Common myeloid progenitor, CD34-positive (primary cell): Measurements from ENCODE around the gene CYRIA.
A peak's percentile ranks its signal among the peaks of the same experiment; 100 is the strongest.

Experiments
- CTCF ChIA-PET: fragments of 350-600 bp; sonication (Branson Sonifier 250); formaldehyde crosslinking; loops from one replicate; lab custom pipeline; 2021; ENCODE audit warnings: antibody characterized with exemption; lab: Charles Lee
- POLR2A ChIA-PET: fragments of 350-600 bp; sonication (Branson Sonifier 250); formaldehyde crosslinking; loops from one replicate; lab custom pipeline; 2021; ENCODE audit warnings: antibody characterized with exemption; lab: Charles Lee
- DNase-seq, 3 donors: peaks; one replicate each; pipeline versions ENCODE4 v3.0.0 to v3.0.0-alpha.2; 2013
- H3K27ac ChIP-seq, 2 experiments: 1 replicate in 1 of 2; 2 replicates in 1 of 2; pipeline ENCODE4 v1.7.0; 2013; ENCODE audit warnings: inconsistent platforms in 2 of 2, low read length in 2 of 2, mild to moderate bottlenecking in 2 of 2, low read depth in 1 of 2, moderate library complexity in 1 of 2; ENCODE audit not compliant: severe bottlenecking in 2 of 2, insufficient read depth in 1 of 2, poor library complexity in 1 of 2
- H3K27me3 ChIP-seq, 5 experiments: replicated peaks in 2 of 5; 1 replicate in 3 of 5; 2 replicates in 2 of 5; pipeline versions ENCODE4 v1.6.1 to v1.7.0; 2013; ENCODE audit warnings: low read length in 4 of 5, mild to moderate bottlenecking in 2 of 5, moderate library complexity in 2 of 5, inconsistent platforms in 1 of 5; ENCODE audit not compliant: insufficient read depth in 5 of 5, control insufficient read depth in 4 of 5
- H3K36me3 ChIP-seq, 4 experiments: 1 replicate in 2 of 4; 2 replicates in 2 of 4; pipeline versions ENCODE4 v1.6.1 to v1.7.0; 2013; ENCODE audit warnings: low read length in 3 of 4, control low read depth in 1 of 4, mild to moderate bottlenecking in 1 of 4; ENCODE audit not compliant: control insufficient read depth in 4 of 4, insufficient read depth in 4 of 4
- H3K4me1 ChIP-seq, 4 experiments: 1 replicate in 3 of 4; 2 replicates in 1 of 4; pipeline versions ENCODE4 v1.6.1 to v1.7.1; 2013; ENCODE audit warnings: low read length in 3 of 4, mild to moderate bottlenecking in 3 of 4, control low read depth in 1 of 4, inconsistent platforms in 1 of 4, moderate library complexity in 1 of 4; ENCODE audit not compliant: control insufficient read depth in 4 of 4, insufficient read depth in 4 of 4; ENCODE audit errors: control extremely low read depth in 1 of 4
- H3K4me3 ChIP-seq, 7 experiments: 1 replicate in 4 of 7; 2 replicates in 3 of 7; pipeline versions ENCODE4 v1.5.1 to v1.7.0; 2013; ENCODE audit warnings: mild to moderate bottlenecking in 7 of 7, low read length in 6 of 7, moderate library complexity in 6 of 7, inconsistent platforms in 2 of 7, low read depth in 2 of 7, control low read depth in 1 of 7; ENCODE audit not compliant: insufficient read depth in 4 of 7, control insufficient read depth in 1 of 7; ENCODE audit errors: extremely low read depth in 1 of 7
- H3K9me3 ChIP-seq, 5 experiments: 1 replicate in 4 of 5; 2 replicates in 1 of 5; pipeline versions ENCODE4 v1.6.1 to v1.7.1; 2013; ENCODE audit warnings: low read length in 4 of 5, mild to moderate bottlenecking in 2 of 5, inconsistent platforms in 1 of 5, low read depth in 1 of 5, moderate library complexity in 1 of 5; ENCODE audit not compliant: control insufficient read depth in 4 of 5, insufficient read depth in 2 of 5; ENCODE audit errors: control extremely low read depth in 1 of 5
- WGBS: methylation state at CpG from one replicate; pipeline ENCODE4 v1.1.5; 2013; ENCODE audit not compliant: insufficient coverage; 5-methylcytosine and 5-hydroxymethylcytosine counted together

Gene CYRIA

DNA sequence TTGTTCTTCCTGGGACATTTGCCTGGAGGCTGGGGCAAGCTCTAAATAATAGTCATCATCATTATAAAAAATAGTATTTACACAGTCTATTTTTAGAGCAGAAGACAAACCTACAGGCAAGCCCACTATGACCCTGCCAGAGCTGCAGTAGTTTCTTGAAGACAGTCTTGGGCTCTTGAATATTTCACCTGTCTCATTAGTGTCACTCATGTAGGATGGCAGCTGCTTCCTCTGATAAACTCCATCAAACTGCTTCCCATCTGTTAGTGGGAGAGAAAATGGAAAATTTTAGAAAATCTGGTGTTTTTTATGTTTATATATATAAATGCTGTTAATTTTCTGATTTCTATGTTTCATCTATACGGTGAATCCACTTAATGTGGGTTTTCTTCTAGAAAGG, 8.5 kb upstream of the CYRIA start:
- no peaks in the 10 kb centered on the region for H3K4me1 ChIP-seq
- H3K4me3 ChIP-seq: no peak overlapping the region
- no peak overlapping the region for H3K27ac ChIP-seq
- ChIA-PET POLR2A (no interaction called here), CTCF (no interaction called here)
- H3K9me3 ChIP-seq: peaks cover 0 to 12% (median 0%) of the 10 kb centered on the region in 5 experiments
- no peak for DNase-seq
- no CpG with 5 or more reads among the region's 1 CpG for WGBS
- no peaks in the 10 kb centered on the region for H3K27me3 ChIP-seq
- no peaks in the 10 kb centered on the region for H3K36me3 ChIP-seq

DNA sequence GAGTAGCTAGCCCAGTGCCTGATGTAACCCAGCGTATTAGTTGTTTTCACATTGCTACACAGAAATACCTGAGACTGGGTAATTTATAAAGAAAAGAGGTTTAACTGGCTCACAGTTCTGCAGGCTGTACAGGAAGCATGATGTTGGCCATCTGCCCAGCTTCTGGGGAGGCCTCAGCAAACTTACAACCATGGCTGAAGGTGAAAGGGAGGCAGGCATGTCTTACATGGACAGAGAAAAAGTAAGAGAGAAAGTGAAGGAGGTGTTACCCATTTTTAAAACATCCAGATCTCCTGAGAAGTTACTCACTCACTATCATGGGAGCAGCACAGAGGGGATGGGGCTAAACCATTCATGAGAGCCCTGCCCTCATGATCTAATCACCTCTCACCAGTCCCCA, 6.1 kb upstream of the CYRIA start:
- WGBS: 80% methylated on average over 1 of the region's 1 CpG

DNA sequence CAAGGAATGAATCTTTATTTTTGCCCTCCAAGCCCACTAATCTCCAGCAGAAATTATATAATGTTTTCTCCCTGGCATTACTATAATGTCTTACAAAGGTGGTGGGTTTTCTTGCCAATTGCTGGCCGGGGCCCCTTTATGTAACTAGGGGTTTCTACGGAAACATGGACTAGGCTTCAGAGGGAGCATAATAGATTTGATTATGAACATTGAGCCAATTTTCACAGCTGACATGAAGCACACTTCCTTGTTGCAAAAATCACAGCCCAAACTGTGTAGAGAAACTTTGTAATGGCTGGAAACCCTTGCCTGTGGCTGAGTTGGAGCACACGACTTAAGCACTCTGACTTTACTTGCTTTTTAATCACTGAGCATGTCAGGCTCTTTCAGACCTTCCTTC, 3.8 kb upstream of the CYRIA start:
- Histone ChIP-seq H3K9me3 (peaks cover 0 to 7% (median 0%) of the 10 kb centered on the region in 5 experiments), H3K36me3 (no peaks in the 10 kb centered on the region), H3K27me3 (peaks cover 0 to 4% (median 0%) of the 10 kb centered on the region in 5 experiments), H3K27ac (no peak overlapping the region), H3K4me3 (no peak overlapping the region), H3K4me1 (peaks cover 4 to 21% (median 20%) of the 10 kb centered on the region in 4 experiments)
- CTCF ChIA-PET: no interaction called here
- POLR2A ChIA-PET: no interaction called here
- DNase-seq: no peak
- WGBS: 100% methylated on average over 1 of the region's 3 CpGs

More for the DNA sequence above, 6.1 kb upstream of the CYRIA start:
- ChIA-PET POLR2A (no interaction called here), CTCF (interaction anchor here (1.1 kb wide), 1 partner anchor 84 kb away, joined by 3 read pairs; no protein-coding TSS in a partner anchor)
- Histone ChIP-seq H3K27me3 (peaks cover 0 to 2% (median 0%) of the 10 kb centered on the region in 5 experiments), H3K27ac (no peak overlapping the region), H3K36me3 (no peaks in the 10 kb centered on the region), H3K9me3 (peaks cover 0 to 7% (median 0%) of the 10 kb centered on the region in 5 experiments), H3K4me1 (peaks cover 0 to under 1% (median under 1%) of the 10 kb centered on the region in 4 experiments), H3K4me3 (no peak overlapping the region)
- peak in 1 of 3 donors; percentile 36 for DNase-seq

- Histone ChIP-seq H3K9me3 (peaks cover 0 to 3% (median 0%) of the 10 kb centered on the region in 5 experiments), H3K4me1 (peaks cover 8 to 35% (median 34%) of the 10 kb centered on the region in 4 experiments), H3K27ac (peak overlapping the region in 1 of 2 experiments; percentile 37), H3K36me3 (no peaks in the 10 kb centered on the region), H3K27me3 (peaks cover 0 to 4% (median 0%) of the 10 kb centered on the region in 5 experiments), H3K4me3 (peak overlapping the region in 6 of 7 experiments; percentile 57 to 84 (median 70))
- ChIA-PET POLR2A (interaction anchor here (0.7 kb wide), 1 partner anchor 1841 kb away, joined by 3 read pairs; no protein-coding TSS in a partner anchor), CTCF (interaction anchor here (1.1 to 2.4 kb wide), 2 partner anchors 90 to 95 kb away, joined by 3 to 8 read pairs; no protein-coding TSS in a partner anchor)
- peak; percentile 69 to 92 (median 88) for DNase-seq
- WGBS: 44% methylated on average over 8 of the region's 8 CpGs
These were observed 791 bp upstream of the CYRIA start for GRCh38 chr2:16666449-16666801.

DNA sequence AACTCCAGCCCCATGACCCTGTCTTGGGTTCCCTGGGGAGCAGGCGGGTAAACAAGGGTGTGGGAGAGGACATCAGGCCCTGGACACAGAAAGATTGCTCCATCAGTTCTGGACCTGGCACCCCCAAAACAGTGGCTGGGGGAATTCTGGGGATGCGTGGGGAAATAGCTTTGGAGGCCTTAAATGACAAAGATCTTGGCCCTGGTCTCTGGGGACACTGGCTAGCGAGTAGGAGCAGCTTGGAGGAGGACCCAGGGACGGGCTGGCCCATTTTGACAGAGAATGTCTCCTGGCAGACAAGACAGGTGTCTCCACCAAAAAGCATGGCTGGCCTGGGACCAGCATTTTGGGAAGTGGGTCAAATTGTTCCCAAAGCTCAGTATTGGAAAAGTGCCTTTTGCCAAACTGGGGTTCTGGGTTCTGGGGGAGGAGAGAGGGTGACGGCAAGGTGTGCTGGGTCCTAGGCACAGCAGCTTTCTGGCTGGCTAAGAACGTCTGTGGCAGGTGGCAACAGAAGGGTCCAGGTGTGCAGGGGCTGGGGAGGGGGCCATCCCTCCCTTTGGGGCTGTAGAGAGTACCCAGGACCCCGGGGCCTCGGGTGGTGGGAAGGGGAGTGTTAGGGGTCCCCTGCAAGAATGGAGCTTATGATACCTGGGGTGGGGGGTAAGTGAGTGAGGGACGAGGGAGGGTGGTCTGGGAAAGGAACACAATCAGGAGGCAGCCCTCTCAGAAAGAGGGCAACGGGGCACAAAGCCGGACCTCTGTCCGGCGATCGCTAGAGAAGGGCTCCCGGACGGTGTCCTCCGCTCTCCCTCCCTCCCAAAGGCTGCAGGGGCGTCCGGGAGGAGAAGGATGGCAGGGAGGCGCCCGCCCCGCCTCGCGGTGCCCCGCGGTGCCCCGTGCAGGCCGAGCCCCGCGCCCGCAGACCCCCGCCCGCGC, 556 bp downstream of the CYRIA start:
- Histone ChIP-seq H3K4me3 (peak overlapping the region; percentile 42 to 76 (median 71)), H3K27ac (peak overlapping the region in 1 of 2 experiments; percentile 27), H3K27me3 (peaks cover 0 to 4% (median 0%) of the 10 kb centered on the region in 5 experiments), H3K9me3 (no peaks in the 10 kb centered on the region), H3K36me3 (no peaks in the 10 kb centered on the region), H3K4me1 (peaks cover 8 to 37% (median 34%) of the 10 kb centered on the region in 4 experiments)
- ChIA-PET POLR2A (interaction anchor here (0.6 kb wide), 1 partner anchor 38 kb away, joined by 3 read pairs; no protein-coding TSS in a partner anchor), CTCF (interaction anchor here (1.3 to 2.4 kb wide), 3 partner anchors 38 to 91 kb away, joined by 3 to 8 read pairs (median 3); no protein-coding TSS in a partner anchor)
- DNase-seq: no peak
- 19% methylated on average over 15 of the region's 34 CpGs for WGBS

DNA sequence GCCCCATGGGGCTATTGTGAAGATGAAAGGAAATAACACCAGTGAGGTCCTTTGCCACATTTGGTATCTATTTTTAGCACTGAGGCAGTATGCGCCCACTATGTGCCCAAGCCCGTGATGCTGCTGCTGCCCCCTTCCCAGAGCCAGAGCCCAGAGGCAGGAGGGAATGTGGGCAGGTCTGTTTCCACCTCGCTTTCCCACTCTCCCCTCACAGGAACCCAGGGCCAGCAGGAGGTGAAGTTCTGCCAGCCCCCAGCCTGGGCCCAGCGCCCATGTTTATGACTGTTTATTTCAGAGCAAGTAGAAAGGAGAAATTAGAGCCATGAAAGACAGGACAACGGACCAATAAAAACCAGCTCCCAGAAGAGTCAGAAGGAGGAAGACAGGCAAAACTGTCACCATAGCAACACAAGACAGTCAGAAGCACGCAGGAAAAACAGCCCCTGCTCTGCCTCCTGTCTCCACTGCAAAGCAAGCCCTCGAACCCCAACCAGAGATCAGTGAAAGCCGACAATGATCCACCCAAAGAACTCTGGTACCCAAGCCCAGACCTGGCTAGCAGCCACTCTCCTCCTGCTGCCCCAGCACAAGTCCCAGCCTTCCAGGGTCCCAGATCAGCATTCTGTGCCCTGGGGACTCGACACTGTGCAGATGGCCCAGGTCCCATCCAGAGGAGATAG, 1.4 kb downstream of the CYRIA start:
- H3K27ac ChIP-seq: no peak overlapping the region
- H3K9me3 ChIP-seq: no peaks in the 10 kb centered on the region
- POLR2A ChIA-PET: no interaction called here
- peaks cover 0 to 4% (median 0%) of the 10 kb centered on the region in 5 experiments for H3K27me3 ChIP-seq
- peak; percentile 71 to 90 (median 89) for DNase-seq
- H3K4me1 ChIP-seq: peaks cover 8 to 38% (median 34%) of the 10 kb centered on the region in 4 experiments
- 26% methylated on average over 8 of the region's 9 CpGs for WGBS
- H3K36me3 ChIP-seq: no peaks in the 10 kb centered on the region
- CTCF ChIA-PET: interaction anchor here (0.7 to 2.4 kb wide), 6 partner anchors 28 to 459 kb away, joined by 3 to 8 read pairs (median 3); no protein-coding TSS in a partner anchor
- H3K4me3 ChIP-seq: peak overlapping the region in 6 of 7 experiments; percentile 17 to 76 (median 72)
